Body of pancreas (tissue), 4 donors: Measurements from ENCODE around the gene GEMIN5.

Experiments used
- POLR2A ChIP-seq, 3 donors: fragments of 450-650 bp; IDR thresholded peaks; one replicate each; pipeline ENCODE4 v1.6.1; 2016; ENCODE audit warnings: antibody characterized with exemption in 3 of 3, mild to moderate bottlenecking in 2 of 3
- TF ChIP-seq, protein P1 (sequence below), 7 experiments: fragments of 450-650 bp in 4 of 7; fragments of 200-600 bp in 3 of 7; sonication (generic) in 3 of 7; IDR thresholded peaks; one replicate each; pipeline ENCODE4 v1.5.1; 2016 to 2019; ENCODE audit warnings: antibody characterized with exemption in 7 of 7

DNA sequence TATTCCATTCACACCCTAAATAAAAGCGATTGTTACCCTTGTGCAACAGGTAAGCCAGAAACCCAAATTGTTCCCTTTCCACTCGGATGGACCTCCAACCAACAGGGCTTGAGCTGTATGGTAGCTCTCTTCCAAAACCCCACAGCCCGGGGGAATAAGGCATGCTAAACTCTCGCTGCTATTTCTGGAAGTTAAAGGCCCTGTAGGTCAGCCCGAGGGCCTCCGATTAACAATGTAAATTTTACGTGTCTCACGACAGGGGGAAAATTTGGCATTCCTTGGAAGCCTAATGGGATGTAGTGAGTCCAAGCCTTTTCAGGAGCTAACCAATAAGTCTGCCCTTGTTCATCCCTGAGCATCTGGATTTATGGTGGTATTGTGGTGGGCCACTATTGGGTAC lies 53.6 kb downstream of the GEMIN5 start:
- TF ChIP-seq, protein P1, sequence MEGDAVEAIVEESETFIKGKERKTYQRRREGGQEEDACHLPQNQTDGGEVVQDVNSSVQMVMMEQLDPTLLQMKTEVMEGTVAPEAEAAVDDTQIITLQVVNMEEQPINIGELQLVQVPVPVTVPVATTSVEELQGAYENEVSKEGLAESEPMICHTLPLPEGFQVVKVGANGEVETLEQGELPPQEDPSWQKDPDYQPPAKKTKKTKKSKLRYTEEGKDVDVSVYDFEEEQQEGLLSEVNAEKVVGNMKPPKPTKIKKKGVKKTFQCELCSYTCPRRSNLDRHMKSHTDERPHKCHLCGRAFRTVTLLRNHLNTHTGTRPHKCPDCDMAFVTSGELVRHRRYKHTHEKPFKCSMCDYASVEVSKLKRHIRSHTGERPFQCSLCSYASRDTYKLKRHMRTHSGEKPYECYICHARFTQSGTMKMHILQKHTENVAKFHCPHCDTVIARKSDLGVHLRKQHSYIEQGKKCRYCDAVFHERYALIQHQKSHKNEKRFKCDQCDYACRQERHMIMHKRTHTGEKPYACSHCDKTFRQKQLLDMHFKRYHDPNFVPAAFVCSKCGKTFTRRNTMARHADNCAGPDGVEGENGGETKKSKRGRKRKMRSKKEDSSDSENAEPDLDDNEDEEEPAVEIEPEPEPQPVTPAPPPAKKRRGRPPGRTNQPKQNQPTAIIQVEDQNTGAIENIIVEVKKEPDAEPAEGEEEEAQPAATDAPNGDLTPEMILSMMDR (IDR thresholded peaks at IDR 0.05) = no peak
- no peak for TF ChIP-seq POLR2A (IDR thresholded peaks at IDR 0.05)
